ENCODE data around the gene OSBPL9. TPM values are rescaled to one million over a fixed set of nuclear protein-coding genes. Genes with fewer than 3 reads are reported as not detected.

The OSBPL9 gene
- total and polyA plus RNA-seq, 9 of the 15 experiments (the other 6 are each of a cell fraction or from before 2014, with no cell fraction given), result 43.9 to 217 (median 170) TPM

GRCh38 chr1:51648180-51649109 is 31.6 kb downstream of the OSBPL9 start (continued):
- TF ChIP-seq CGGBP1 (CRISPR knock-in tag; IDR thresholded peaks at IDR 0.05) (no peak), ZNF277 (CRISPR knock-in tag; IDR thresholded peaks at IDR 0.05; ENCODE audit: borderline replicate concordance) (no peak), ZNF561 (CRISPR knock-in tag; conservative IDR thresholded peaks at IDR 0.05) (no peak), E2F3 (CRISPR knock-in tag; IDR thresholded peaks at IDR 0.05) (no peak), ETS1 (conservative IDR thresholded peaks at IDR 0.05; ENCODE audit: control insufficient read depth, low read depth, low read length) (no peak), NEUROD1 (IDR thresholded peaks at IDR 0.05; ENCODE audit: borderline replicate concordance, low read depth, low read length, partially characterized antibody) (no peak), NRF1 (conservative IDR thresholded peaks at IDR 0.05 in 1 of 2, IDR thresholded peaks at IDR 0.05 in 1 of 2) (peak in 1 of 2 experiments; percentile 27; a peak in 1 of 4 replicates), ATF3 (IDR thresholded peaks at IDR 0.05) (peak; percentile 34; the same call in 1 of the 2 replicates), ATF3 (CRISPR knock-in tag; conservative IDR thresholded peaks at IDR 0.05) (no peak), HDAC6 (IDR thresholded peaks at IDR 0.05; ENCODE audit: low read depth, low read length) (no peak), CBFA2T2 (conservative IDR thresholded peaks at IDR 0.05) (peak; percentile 71), ZNF124 (CRISPR knock-in tag; IDR thresholded peaks at IDR 0.05) (no peak), CSDE1 (IDR thresholded peaks at IDR 0.05) (no peak), BHLHE40 (IDR thresholded peaks at IDR 0.05; ENCODE audit: low read length) (peak; percentile 25; the same call in 1 of the 2 replicates), E2F6 (IDR thresholded peaks at IDR 0.05; ENCODE audit: borderline replicate concordance in 1 of 2, extremely low read depth in 1 of 2, insufficient read depth in 1 of 2, insufficient read length in 1 of 2, low read depth in 1 of 2, low read length in 1 of 2, poor library complexity in 1 of 2, severe bottlenecking in 1 of 2) (no peak), ID3 (CRISPR knock-in tag; IDR thresholded peaks at IDR 0.05) (no peak), ID3 (tag; IDR thresholded peaks at IDR 0.05) (no peak), ZNF408 (CRISPR knock-in tag; IDR thresholded peaks at IDR 0.05; ENCODE audit: low read depth) (no peak), PURB (CRISPR knock-in tag; IDR thresholded peaks at IDR 0.05; ENCODE audit: low read depth) (no peak), HLTF (IDR thresholded peaks at IDR 0.05) (no peak), SMARCE1 (IDR thresholded peaks at IDR 0.05) (peak; percentile 41; the same call in 1 of the 2 replicates), ZKSCAN3 (CRISPR knock-in tag; IDR thresholded peaks at IDR 0.05) (no peak), ZNF197 (CRISPR knock-in tag; IDR thresholded peaks at IDR 0.05; ENCODE audit: low read depth) (no peak)
